ENCODE results near the gene MFSD6.

GRCh38 chr2:190478572-190479195 is 70.5 kb downstream of the MFSD6 start:
- no peak for TF ChIP-seq CTCF (IDR thresholded peaks at IDR 0.05)
- no peak for TF ChIP-seq POLR2A (IDR thresholded peaks at IDR 0.05)
- TF ChIP-seq EP300 (IDR thresholded peaks at IDR 0.05), result no peak
